NCI-H1436 treated with DMSO at 0.1 percent for 48 hours (cell line): Measurements from ENCODE around the gene KIRREL2.

ENCODE experiments used
- DNase-seq: peaks from one replicate; lab custom pipeline; 2025; lab: John Stamatoyannopoulos, UW

The KIRREL2 gene

DNA sequence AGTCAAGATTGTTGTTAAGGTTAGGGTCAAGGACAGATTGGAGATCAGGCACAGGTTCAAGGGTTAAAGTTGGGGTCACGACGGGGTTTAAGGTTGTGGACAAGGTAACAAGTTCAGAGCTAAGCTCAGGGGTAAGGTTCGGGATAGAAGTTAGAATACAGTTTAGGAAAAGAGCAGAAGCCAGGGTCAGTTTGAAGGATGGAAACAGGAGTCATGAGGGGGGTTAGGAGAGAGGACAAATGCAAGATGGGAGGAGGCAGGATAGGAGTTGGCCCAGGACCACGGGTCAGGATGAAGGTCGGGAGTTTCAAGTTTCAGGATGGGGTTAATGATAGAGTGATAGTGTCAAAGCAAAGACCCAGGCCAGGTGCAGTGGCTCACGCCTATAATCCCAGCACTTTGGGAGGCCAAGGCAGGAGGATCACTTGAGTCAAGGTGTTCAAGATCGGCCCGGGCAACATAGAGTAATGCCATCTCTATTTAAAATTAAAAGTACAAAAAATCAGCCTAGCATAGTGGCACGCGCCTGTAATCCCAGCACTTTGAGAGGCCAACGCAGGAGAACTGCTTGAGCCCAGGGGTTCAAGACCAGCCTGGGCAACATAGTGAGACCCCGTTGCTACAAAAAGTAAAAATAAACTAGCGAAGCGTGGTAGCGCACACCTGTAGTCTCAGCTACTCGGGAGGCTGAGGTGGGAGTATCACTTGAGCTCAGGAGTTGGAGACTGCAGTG is 12.1 kb upstream of the KIRREL2 start:
- DNase-seq: no peak

DNA sequence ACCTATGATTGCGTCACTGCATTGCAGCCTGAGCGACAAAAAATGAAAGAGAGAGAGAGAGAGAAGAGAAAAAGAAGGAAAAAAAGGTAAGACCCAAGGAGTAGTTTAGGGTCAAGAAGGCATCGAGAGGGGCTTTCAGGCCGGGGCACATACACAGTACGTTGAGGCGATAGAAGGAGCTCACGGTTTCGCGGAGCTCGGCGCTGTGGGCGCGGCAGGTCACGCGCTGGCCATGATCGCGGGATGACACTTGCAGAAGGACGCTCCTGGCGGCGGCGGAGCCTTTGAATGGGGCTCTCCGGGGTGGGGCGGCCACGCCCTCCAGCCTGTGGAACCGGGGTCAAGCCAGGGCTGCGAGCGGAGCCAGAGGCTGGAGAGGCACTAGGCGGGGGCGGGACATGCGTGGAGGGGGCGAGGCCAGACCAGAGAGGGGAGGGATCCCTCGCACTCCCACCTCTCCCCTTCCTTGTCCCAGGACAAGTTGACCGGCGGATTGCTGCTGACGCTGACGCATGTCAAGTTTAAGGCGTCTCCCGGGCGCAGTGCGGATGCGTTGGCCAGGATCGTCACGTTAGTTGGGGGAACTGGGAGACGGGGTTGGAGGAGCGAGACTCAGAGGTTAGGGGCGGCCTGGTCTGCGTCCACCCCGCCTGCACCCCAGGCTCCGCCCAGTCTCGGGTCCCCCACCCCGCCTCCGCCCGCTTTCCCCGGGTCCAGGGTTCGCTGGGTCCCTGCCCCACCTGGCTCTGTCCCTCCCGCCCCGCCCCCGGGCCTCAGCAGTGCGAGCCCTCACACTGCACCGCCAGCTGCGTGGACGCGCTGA is 11.3 kb upstream of the KIRREL2 start:
- DNase-seq: no peak

DNA sequence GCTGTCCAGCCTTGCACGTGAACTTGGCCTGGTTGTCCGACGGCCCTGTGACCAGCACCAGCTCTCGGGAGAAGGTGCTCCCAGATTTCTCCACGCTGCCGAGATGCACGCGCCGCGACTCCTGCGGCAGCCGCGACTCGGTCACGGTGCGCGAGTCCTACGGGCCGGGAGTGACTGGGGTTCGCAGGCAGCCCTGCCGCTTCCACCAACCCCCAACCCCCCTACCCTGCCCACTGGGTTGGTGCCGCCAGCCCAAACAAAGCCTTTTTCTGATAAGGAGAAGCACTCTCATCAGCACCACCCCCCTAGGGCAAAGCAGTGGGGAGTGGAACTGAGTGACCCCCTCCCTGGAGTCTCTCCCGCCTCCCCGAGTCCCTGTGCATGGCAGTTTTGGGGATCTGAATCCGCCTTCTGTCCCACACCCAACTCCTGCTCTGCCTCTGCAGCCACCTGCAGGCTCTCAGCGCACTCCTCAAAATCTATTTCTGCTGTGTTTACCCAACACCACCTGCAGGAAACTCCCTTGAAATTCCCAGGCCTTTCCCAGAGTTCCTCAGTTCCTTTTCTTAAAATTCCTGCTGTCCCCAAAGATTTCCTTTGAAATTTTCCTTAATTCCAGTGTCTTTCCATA is 10.6 kb upstream of the KIRREL2 start:
- no peak for DNase-seq

DNA sequence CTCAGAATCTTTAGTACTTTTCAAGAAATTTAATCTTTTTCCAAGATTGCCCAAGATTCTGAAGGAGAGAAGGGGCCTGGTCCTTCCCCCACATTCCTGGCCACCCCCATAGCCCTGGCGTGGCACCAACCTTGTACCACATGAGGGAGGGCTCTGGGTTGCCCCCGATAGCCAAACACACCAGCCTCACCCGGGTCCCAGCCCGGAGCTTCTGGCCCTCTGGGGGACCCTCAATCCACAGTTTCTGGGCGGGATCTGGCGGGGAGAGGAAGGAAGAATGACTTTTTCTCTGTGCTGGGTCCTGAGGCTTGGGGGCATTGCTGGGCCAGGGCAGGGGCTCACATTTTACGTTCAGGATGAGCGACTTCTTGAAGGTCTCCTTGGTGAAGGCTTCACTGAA is 8.8 kb upstream of the KIRREL2 start:
- DNase-seq: no peak

DNA sequence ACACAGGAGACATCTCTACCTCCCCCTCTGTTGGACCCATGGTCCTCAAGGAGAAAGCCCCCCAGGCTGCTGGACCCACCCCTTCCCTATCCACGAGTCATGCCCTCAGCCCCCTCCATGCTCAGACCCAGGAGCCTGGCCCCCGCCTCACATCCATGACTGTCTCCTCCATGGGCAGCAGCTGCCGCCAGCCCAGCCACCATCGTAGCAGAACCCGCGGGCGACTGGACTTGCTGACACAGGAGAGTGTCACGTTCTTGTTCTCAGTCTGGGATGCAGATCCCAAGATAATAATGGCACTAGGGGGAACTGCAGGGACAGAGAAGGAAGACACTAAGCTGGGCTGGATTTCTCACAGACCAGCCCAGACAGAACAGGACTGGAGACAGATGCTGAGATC is 8.2 kb upstream of the KIRREL2 start:
- DNase-seq: no peak

DNA sequence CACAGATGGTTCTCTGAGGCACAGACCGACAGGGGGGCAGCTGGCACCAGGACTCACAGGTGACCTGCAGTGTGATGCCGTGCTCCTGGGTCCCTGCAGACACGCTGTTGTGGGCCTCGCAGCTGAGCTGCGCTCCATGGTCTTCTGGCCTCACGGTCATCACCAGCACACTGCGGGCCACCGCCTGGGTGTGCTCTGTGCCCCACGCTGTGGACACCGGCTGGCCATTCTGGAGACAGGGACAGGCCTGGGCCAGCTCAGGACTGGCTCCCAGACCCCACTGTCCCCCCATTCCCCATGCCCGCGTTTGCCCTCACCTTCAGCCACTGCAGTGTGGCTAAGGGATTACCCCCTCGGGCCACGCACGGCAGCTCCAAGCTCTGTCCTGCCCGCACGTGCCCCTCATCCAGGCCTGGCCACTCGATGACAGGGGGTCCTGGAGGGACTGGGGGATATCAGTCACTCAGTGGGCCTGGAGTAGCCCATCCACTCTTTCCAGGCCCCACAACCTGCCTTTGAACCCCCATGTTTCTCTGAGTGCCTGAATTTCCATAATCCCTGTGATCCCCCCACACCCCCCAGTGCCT is 7.7 kb upstream of the KIRREL2 start:
- no peak for DNase-seq

DNA sequence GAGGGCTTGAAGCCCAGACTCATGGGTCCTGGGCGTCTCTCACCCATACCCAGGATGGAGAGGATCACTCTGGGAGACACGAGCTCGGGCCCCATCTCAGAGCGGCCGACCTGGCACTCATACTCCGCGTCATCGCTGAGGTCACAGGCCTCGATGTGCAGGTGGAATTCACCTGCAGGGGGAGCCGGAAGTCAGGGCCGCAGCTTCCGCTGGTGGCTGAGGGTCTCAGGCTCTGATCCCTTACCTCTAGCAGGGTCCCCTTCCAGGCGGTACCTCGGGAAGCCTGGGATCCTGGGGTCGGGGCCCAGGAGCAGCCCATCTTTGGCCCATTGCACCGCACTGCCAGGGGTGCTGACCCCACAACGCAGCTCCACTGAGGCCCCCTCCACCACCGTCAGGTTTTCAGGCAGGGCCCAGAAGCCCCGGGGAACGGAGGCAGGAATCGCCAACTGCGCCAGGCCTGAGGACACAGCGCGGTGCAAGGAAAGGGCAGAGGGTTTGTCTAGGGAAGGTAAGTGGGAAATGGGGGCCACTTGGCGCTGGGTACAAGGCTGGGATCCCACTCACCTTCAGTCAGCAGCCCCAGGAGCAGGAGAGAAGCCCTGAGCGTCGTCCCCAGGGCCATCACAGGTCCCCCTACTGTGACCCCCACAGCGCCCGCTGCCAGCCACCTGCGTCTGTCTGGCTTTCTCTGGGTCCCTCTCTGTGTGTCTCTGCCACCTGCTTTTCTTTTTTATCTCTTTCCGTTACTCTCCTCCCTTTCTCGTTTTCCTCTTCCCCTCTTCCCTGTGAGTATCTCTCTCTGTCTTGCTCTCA is 5.3 kb upstream of the KIRREL2 start:
- DNase-seq: no peak

DNA sequence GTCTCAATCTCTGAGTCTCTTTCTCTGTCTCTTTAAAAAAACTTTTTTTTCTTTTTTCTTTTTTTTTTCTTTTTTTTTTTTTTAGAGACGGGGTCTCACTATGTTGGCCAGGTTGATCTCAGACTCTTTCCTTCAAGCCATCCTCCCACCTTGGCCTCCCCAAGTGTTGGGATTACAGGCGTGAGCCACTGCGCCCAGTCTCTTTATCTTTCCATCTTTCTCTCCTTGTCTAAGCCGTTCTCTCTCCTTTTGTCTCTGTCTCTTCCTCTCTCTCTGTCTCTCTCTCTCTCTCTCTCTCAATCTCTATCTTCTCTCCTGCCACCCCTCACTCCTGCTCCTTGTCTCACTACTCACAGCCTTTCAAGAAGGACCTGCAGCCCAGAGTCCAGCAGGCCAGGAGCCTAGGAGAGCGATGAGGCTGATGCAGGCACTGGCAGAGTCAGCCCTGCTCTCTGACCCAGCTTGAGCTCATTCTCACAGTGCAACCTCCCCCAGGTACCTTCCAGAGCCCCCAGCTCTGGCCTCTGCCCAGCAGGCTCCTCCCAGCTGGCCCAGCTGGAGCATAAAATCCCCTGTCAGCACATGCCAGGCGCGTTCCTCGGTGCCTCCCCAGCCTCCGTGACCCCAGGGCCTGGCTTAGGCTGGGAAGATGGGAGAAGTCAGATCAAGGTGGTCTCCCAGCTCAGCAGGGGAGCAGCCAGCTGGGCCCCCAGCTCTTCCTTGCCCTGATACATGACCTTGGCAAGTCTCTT is 4.5 kb upstream of the KIRREL2 start, which contains the start of gene NPHS1:
TSS of gene NPHS1 (minus strand) at position 476 of the 752 bp plus-strand sequence. CDS start 667 bp downstream, outside the sequence.
- no peak for DNase-seq

DNA sequence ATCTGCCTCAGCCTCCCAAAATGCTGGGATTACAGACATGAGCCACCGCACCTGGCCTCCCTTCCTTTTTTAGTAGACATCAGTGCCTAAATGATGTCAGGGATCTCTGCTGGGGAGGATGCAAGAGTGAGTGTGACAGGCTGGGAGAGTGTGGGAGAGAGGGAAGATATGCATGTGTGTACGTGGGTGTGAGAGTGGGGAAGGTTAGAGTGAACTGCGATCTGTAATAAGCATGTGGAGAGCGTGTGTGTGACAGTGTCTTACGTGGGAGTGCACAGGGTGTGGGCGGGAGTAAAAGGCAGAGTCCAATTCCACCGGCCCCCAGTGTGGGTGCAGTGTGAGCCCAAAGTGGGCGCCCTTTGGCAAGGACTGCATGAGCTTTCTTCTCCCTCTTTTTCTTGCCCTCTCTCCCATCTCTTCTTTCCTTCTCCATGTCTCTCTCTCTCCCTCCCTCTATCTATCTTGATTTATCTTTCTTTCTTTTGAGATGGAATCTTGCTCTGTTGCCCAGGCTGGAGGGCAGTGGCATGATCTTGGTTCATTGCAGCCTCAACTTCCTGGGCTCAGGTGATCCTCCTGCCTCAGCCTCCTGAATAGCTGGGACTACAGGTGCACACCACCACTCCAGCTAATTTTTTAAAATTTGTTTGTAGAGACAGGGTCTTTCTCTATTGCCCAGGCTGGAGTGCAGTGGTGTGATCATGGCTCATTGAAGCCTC is 3.5 kb upstream of the KIRREL2 start:
- DNase-seq: no peak

DNA sequence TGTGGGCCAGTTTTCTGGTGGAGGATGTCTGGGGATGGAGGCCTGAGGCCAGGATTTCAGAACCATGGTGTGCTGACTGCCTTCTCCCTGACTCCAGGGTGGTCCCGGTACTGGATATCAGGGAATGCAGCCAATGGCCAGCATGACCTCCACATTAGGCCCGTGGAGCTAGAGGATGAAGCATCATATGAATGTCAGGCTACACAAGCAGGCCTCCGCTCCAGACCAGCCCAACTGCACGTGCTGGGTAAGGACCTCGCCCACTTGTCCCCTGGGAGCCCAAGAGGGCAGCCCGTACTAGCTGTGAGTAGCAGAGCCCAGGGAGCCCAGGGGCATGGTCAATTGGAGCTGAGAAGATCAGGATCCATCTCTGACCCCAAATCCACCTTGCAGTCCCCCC is 1.6 kb downstream of the KIRREL2 start:
- no peak for DNase-seq

DNA sequence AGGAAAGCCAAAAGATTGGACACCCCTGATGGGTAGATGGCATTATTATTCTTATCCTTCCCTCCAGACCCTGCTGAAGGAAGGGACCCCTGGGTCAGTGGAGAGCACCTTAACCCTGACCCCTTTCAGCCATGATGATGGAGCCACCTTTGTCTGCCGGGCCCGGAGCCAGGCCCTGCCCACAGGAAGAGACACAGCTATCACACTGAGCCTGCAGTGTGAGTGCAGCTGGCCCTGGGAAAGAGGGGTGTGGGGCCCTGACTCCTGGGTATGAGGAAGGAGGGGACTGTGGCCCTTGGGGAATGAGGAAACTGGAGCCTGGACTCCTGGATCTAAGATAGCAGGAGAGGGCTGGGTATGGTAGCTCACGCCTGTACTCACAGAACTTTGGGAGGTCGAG is 2.7 kb downstream of the KIRREL2 start:
- no peak for DNase-seq

DNA sequence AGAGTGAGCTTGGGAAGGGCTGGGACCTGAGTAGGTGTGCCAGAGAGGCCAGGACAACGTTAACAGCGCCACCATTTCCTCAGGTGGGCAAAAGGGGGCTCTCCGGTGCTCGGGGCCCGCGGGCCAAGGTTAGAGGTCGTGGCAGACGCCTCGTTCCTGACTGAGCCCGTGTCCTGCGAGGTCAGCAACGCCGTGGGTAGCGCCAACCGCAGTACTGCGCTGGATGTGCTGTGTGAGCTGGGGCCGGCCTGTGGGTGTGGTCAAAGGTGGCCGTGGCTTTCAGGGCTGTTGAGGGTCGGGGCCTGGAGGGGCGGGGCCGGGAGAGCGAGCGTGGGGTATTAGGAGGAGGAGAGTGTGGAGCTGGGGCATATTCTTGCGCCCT is 3.7 kb downstream of the KIRREL2 start:
- no peak for DNase-seq

DNA sequence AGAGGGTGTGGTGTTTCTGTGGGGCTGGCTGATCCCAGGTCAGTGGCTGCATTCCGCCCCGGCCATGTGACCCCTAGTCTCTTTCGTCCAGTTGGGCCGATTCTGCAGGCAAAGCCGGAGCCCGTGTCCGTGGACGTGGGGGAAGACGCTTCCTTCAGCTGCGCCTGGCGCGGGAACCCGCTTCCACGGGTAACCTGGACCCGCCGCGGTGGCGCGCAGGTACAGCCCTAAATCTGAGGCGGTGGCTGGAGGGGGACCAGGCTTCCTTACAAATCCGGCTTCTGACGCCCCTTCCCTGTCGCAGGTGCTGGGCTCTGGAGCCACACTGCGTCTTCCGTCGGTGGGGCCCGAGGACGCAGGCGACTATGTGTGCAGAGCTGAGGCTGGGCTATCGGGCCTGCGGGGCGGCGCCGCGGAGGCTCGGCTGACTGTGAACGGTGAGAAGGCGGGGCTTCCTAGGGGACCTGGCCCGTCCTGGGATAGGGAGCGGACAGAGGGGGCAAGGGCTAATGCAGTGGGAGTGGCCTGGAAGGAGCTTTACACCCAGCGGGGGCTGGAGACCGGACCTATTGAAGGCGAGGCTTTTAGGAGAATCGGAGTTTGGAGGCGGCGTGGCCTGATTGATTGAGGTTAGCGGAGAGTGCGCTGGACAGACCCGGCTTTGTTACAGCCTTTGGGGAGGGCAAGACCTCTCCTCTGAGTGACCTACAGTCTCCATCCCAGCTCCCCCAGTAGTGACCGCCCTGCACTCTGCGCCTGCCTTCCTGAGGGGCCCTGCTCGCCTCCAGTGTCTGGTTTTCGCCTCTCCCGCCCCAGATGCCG is 4.3 kb downstream of the KIRREL2 start:
- no peak for DNase-seq

DNA sequence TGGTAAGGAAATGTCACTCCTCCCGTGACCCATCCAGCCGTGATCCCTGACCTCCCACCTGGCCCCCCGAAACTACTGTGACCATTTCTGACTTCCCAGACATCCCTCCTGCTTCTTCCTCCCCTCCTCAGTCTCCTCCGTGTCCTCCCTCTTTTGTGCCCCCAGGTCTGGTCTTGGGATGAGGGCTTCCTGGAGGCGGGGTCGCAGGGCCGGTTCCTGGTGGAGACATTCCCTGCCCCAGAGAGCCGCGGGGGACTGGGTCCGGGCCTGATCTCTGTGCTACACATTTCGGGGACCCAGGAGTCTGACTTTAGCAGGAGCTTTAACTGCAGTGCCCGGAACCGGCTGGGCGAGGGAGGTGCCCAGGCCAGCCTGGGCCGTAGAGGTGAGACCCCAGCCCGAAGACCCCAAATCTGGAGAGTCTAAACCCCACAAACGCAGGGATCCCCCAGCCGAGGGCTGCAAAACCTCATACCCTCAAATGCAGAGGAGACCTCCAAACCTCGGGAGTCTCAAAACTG is 5.0 kb downstream of the KIRREL2 start:
- DNase-seq: no peak

DNA sequence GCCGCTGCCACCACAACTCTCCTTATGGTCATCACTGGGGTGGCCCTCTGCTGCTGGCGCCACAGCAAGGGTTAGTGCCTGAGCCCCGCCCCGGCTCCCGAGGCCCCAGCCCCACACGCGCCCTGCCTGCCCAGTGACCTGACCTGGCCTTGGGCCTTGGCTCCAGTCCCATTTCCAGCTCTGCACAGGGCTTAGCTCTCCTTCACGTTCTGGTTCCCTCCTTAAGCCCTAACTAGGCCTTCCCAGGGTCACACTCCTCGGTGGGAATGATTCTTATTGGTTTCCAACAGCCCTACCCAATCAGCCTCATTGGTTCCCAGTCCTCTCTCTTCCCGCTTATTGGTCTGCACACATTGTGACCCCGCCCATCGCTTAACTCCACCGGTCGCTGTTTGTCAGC is 5.8 kb downstream of the KIRREL2 start:
- DNase-seq: no peak

DNA sequence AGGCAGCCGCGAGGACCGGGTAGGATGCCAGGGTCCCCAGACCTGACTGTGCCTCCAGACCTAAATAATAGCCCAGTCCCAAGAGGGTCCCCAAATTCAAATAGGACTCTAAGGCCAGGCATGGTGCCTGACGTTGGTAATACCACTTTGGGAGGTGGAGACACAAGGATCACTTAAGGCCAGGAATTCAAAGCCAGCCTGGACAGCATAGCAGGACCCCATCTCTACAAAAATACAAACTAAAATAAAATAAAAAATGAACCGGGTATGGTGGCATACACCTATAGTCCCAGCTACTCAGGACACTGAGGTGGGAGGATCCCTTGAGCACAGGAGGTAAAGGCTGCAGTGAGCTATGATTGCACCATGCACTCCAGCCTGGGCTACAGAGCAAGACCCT is 6.3 kb downstream of the KIRREL2 start:
- no peak for DNase-seq

DNA sequence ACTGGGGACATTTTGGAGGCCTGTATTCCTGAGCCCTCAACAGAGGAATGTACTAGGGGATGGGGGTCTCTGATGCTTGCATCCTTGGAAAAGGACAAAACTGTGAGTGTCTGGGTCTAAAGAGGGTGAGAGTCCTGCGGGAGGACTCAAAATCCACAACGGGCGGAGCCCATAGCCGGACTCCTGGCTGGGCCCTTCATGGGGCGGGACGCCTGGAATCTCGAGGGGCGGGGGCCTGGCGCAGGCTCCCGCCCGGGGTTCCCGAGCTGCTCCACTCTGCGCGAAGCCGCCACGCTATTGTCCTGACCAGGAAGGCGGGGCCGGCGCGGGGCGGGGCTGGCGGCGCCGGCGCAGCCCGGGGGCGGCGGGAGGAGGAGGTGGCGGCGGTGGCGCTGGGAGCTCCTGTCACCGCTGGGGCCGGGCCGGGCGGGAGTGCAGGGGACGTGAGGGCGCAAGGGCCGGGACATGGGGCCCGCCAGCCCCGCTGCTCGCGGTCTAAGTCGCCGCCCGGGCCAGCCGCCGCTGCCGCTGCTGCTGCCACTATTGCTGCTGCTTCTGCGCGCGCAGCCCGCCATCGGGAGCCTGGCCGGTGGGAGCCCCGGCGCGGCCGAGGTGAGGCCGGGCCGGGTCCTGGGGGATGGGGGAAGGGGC is 11.6 kb downstream of the KIRREL2 start, which contains the start of gene APLP1:
TSS of gene APLP1 (plus strand) at position 403 of the 651 bp plus-strand sequence. CDS start at position 466, 63 bp downstream.
- no peak for DNase-seq

DNA sequence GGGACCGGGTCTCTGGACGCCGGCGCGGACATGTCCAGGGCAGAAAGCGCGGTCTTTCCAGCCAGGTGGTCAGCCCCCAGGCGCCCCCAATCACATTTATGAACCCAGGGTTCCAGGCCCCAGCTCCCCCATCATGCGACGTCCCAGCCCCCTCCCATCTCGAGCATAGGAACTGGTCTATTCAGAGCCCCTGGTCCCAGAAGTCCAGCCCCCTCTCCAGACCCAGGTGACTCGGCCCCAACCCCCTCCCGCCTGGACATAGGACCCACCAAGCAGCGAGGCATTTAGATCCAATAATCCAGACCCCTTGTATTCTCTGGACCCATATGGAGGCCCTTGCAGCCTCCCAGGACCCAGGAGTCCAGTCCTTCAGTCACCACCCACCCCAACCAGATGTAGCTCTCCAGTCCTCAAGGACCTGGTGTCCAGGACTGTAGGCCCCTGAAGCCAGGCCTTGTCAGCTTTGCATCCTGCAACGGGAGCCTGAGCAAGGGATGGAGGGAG is 12.2 kb downstream of the KIRREL2 start:
- no peak for DNase-seq
